ENCODE results near the gene KSR1.

The KSR1 gene

GRCh38 chr17:27572665-27573064, 116.4 kb downstream of the KSR1 start:
- H3K4me3 ChIP-seq (ENCODE audit: low read depth in 1 of 2, low read length in 1 of 2) = no peak overlapping the region
- H3K36me3 ChIP-seq = no peaks in the 10 kb centered on the region
- TF ChIP-seq CTCF (IDR thresholded peaks at IDR 0.05) = no peak
- no peaks in the 10 kb centered on the region for H3K9me3 ChIP-seq
- H3K4me1 ChIP-seq (ENCODE audit: control insufficient read depth in 1 of 2, insufficient read depth in 1 of 2, low read depth in 1 of 2, low read length in 1 of 2) = no peaks in the 10 kb centered on the region
- no peak overlapping the region for H3K27ac ChIP-seq
- no peaks in the 10 kb centered on the region for H3K27me3 ChIP-seq

- Histone ChIP-seq H3K27ac (no peak overlapping the region), H3K36me3 (no peaks in the 10 kb centered on the region), H3K4me3 (ENCODE audit: low read depth in 1 of 2, low read length in 1 of 2) (no peak overlapping the region), H3K9me3 (no peaks in the 10 kb centered on the region), H3K4me1 (ENCODE audit: control insufficient read depth in 1 of 2, insufficient read depth in 1 of 2, low read depth in 1 of 2, low read length in 1 of 2) (no peaks in the 10 kb centered on the region), H3K27me3 (no peaks in the 10 kb centered on the region)
- no peak for TF ChIP-seq CTCF (IDR thresholded peaks at IDR 0.05)
Observed at GRCh38 chr17:27573548-27573947, 117.3 kb downstream of the KSR1 start.

GRCh38 chr17:27573971-27574525, 117.8 kb downstream of the KSR1 start:
- H3K27me3 ChIP-seq = no peaks in the 10 kb centered on the region
- no peak overlapping the region for H3K4me3 ChIP-seq (ENCODE audit: low read depth in 1 of 2, low read length in 1 of 2)
- H3K36me3 ChIP-seq = no peaks in the 10 kb centered on the region
- TF ChIP-seq CTCF (IDR thresholded peaks at IDR 0.05) = no peak
- no peaks in the 10 kb centered on the region for H3K9me3 ChIP-seq
- no peak overlapping the region for H3K27ac ChIP-seq
- H3K4me1 ChIP-seq (ENCODE audit: control insufficient read depth in 1 of 2, insufficient read depth in 1 of 2, low read depth in 1 of 2, low read length in 1 of 2) = no peaks in the 10 kb centered on the region

- H3K36me3 ChIP-seq = no peaks in the 10 kb centered on the region
- no peaks in the 10 kb centered on the region for H3K27me3 ChIP-seq
- H3K9me3 ChIP-seq = no peaks in the 10 kb centered on the region
- H3K4me1 ChIP-seq (ENCODE audit: control insufficient read depth in 1 of 2, insufficient read depth in 1 of 2, low read depth in 1 of 2, low read length in 1 of 2) = no peaks in the 10 kb centered on the region
- H3K27ac ChIP-seq = no peak overlapping the region
- no peak for TF ChIP-seq CTCF (IDR thresholded peaks at IDR 0.05)
- no peak overlapping the region for H3K4me3 ChIP-seq (ENCODE audit: low read depth in 1 of 2, low read length in 1 of 2)
Observed at GRCh38 chr17:27575096-27575911, 119.1 kb downstream of the KSR1 start.

- no peaks in the 10 kb centered on the region for H3K9me3 ChIP-seq
- H3K27ac ChIP-seq = no peak overlapping the region
- H3K4me3 ChIP-seq (ENCODE audit: low read depth in 1 of 2, low read length in 1 of 2) = no peak overlapping the region
- no peaks in the 10 kb centered on the region for H3K36me3 ChIP-seq
- H3K4me1 ChIP-seq (ENCODE audit: control insufficient read depth in 1 of 2, insufficient read depth in 1 of 2, low read depth in 1 of 2, low read length in 1 of 2) = no peaks in the 10 kb centered on the region
- H3K27me3 ChIP-seq = no peaks in the 10 kb centered on the region
- TF ChIP-seq CTCF (IDR thresholded peaks at IDR 0.05) = no peak
Observed at GRCh38 chr17:27575912-27576252, 119.6 kb downstream of the KSR1 start.
